Pons (tissue), 1 donor: ENCODE data around the gene PCSK4.
"Not testable (repeated sequence)": the region's sequence is repeated elsewhere in the genome, so short reads cannot be mapped to it uniquely, and the experiment has no call there.

ENCODE experiments used
- DNase-seq: peaks from one replicate; pipeline ENCODE4 v3.0.0-alpha.2; 2016; ENCODE audit warnings: low spot score

The PCSK4 gene

GRCh38 chr19:1490311-1491113 lies at the start of gene PCSK4:
TSS of gene PCSK4 (minus strand) at chr19:1490350. CDS start at chr19:1490346, 4 bp downstream.
- DNase-seq, result peak; percentile 99

DNA sequence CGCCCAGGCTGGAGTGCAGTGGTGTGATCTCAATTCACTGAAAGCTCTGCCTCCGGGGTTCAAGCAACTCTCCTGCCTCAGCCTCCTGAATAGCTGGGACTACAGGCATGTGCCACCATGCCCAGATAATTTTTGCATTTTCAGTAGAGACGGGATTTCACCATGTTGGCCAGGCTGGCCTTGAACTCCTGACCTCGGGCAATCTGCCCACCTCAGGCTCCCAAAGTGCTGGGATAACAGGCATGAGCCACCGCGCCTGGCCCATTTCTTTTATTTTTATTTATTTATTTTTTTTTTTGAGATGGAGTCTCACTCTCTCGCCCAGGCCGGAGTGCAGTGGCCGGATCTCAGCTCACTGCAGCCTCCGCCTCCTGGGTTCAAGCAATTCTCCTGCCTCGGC lies 49.6 kb upstream of the PCSK4 start:
- not testable (repeated sequence) for DNase-seq

DNA sequence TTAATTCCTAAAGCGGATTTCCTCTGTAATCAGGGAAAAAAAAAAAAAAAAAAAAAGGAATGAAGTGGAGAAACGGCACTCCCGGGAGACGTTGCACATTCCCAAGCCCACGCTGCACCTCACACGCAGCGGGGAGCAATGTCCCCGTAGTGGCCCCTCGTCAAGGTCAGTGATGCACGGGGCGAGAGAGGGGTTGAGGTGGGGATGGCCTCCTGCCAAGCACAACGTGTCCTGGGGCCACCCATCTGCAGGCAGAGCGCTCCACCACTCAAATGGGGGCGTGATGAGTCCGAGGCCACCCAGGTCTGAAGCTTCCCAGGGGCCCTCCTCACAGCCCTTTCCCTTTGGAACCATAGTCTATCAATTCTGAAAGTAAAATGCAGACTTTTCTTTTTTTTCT lies 48.8 kb upstream of the PCSK4 start:
- no peak for DNase-seq

DNA sequence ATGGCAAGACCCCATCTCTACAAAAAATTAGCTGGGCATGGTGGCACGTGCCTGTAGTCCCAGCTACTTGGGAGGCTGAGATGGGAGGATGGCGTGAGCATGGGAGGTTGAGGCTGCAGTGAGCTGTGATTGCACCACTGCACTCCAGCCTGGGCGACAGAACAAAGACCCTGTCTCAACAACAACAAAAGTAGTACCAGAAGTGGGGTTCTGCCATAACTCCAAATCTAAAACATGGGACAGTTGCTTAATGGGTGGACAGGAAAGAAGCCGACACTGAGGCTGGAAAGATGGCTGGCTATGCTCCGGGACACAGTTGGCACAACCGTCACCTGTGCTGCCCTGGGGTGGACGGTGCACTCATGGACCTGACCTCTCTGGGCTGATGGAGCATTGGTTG lies 45.5 kb upstream of the PCSK4 start:
- not testable (repeated sequence) for DNase-seq

DNA sequence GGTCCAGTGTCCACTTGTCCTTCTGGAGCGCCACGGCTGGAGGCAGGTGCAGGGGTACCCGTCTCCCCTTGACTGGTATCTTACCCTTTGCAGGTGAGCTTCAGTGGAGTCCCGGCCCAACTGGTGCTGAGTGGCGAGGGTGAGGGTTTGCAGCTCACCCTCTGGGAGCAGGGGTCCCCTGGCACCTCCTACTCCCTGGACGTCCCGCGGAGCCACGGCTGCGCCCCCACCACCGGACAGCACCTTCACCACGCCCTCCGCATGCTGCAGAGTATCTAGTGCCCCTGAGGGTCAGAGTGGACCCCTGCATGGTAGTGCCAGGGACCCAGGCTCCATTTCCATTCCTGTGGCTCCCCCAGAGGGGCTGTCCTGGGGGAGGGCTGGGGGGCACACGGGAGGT lies 44.8 kb upstream of the PCSK4 start:
- DNase-seq, result no peak

DNA sequence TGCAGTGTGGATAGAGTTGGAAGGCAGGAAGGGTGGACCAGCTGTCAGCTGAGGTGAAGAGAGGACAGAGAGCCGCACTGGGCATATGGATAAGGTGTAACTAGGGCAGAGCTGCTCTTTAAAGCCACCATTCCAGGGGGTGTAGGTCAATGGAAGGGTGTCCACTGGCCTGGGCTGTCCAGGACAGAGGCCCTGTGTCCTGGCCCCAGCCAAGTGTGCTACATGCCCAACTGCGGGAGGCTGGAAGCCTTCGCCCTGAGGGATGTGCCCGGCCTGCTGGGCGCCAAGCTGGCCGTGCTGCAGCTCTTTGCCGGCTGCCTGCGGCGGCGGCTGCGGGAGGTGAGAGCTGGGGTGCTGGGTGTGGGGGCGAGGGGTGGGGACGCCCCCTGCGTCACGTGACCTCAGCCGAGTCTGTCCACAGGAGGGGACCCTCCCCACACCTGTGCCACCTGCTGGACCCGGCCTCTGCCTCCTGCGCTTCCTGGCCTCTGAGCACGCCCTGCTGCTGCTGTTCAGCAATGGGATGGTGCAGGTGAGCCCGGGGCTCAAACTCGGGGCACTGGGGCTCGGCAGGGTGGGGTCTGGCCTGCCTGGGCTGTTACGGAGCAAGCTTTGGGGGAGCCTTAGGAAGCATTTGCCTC lies 43.5 kb upstream of the PCSK4 start:
- no peak for DNase-seq

- no peak for DNase-seq
Measured at GRCh38 chr19:1532003-1532402, 41.9 kb upstream of the PCSK4 start.

GRCh38 chr19:1531587-1531986 lies 41.4 kb upstream of the PCSK4 start:
- no peak for DNase-seq

DNA sequence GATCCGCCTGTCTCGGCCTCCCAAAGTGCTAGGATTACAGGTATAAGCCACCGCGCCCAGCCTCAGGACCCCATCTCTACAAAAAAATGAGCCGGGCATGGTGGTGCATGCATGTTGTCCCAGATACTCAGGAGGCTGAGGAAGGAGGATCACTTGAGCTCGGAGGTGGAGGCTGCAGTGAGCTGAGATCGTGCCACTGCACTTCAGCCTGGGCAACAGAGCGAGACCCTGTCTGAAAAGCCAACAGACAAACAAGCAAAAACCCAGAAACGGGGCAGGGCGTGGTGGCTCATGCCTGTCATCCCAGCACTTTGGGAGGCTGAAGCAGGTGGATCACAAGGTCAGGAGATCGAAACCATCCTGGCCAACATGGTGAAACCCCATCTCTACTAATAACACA lies 40.7 kb upstream of the PCSK4 start:
- not testable (repeated sequence) for DNase-seq

- DNase-seq, result no peak
Measured at GRCh38 chr19:1529430-1529816, 39.3 kb upstream of the PCSK4 start.

GRCh38 chr19:1528596-1529429 lies 38.7 kb upstream of the PCSK4 start:
- DNase-seq, result no peak

DNA sequence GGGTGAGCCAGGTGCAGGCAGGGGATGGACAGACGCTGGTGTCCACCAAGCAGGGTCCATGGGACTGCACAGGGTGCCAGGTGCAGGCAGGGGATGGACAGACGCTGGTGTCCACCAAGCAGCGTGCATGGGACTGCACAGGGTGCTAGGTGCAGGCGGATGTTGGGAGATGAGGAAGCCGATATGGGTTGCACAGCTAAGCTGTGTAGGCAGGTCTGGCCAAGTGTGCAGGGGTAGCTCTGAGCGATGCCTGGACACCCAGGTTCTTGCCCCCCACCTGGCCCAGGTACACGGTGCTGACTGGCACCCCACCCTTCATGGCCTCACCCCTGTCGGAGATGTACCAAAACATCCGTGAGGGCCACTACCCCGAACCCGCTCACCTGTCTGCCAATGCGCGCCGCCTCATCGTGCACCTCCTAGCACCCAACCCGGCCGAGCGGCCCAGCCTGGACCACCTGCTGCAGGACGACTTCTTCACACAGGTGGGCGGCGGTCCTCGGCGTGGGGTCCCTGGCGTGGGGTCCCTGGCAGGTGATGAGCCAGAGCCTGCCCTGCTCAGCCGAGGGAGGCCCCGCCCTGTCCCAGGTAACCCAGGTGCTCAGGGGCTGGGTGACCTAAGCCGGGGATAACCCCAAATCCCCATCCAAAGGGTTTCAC lies 37.6 kb upstream of the PCSK4 start:
- no peak for DNase-seq

GRCh38 chr19:1526979-1527649 lies 37.0 kb upstream of the PCSK4 start:
- no peak for DNase-seq

GRCh38 chr19:1526066-1526778 lies 36.1 kb upstream of the PCSK4 start:
- no peak for DNase-seq

- no peak for DNase-seq
Measured at GRCh38 chr19:1525343-1525742, 35.2 kb upstream of the PCSK4 start.

GRCh38 chr19:1524972-1525325 lies 34.8 kb upstream of the PCSK4 start:
- DNase-seq, result no peak

GRCh38 chr19:1524287-1524971 lies 34.3 kb upstream of the PCSK4 start:
- no peak for DNase-seq

DNA sequence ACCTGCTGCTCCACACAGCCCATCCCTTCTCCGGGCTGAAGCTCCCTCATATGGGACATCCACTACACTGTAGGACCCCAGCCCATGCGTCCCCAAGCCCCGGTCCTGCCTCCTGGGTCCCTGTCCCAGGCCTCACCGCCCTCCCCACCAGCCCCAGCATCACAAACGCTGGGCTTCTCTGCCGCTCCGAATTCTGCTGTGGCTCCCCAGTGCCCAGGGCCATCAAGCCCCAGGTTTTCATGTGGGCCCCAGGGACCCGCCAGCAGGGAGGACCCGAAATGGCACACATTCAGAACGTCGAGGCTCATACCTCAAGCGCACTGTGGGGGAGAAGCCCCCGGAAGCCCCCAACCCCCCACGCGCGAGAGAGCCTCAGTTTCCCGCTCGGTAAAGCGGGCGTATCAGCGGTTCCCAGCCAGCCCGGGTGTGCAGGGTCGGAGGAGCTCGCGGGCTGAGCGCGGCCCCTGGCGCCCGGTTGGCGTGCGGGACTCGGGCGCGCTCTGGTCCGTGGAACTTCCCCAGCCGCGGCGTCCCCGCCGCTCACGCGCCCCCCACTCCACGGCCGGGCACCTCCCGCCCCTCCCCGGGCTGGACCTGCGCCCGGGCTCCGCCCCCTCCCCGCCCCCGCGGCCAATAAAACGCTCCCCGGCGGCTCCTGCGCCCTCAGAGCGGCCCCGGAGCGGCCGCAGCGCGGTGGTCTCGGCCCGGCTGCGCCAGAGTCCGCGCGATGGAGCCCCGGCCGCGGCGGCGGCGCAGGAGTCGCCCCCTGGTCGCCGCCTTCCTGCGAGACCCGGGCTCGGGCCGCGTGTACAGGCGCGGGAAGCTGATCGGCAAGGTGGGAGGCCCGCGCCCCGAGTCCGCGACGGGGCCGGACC lies 33.5 kb upstream of the PCSK4 start, which contains the start of gene PLK5:
PLK5 (plus strand) TSS at position 666 of the 875 bp plus-strand sequence. CDS start 2,920 bp downstream, outside the sequence.
- no peak for DNase-seq

GRCh38 chr19:1522838-1523237 lies 32.7 kb upstream of the PCSK4 start:
- no peak for DNase-seq
